Peyer's patch (tissue), 4 donors: ENCODE results near the gene TOMM70.

Source experiments
- POLR2A ChIP-seq, 2 donors: fragments of 450-650 bp; IDR thresholded peaks; one replicate each; pipeline ENCODE4 v1.5.1; 2017; ENCODE audit warnings: antibody characterized with exemption in 2 of 2, mild to moderate bottlenecking in 2 of 2, moderate library complexity in 2 of 2
- TF ChIP-seq, protein P1 (sequence below), 6 experiments: fragments of 450-650 bp in 4 of 6; fragments of 200-600 bp in 2 of 6; sonication (generic) in 1 of 6; IDR thresholded peaks; one replicate each; pipeline ENCODE4 v1.5.1; 2017 to 2019; ENCODE audit warnings: antibody characterized with exemption in 6 of 6, mild to moderate bottlenecking in 3 of 6, moderate library complexity in 1 of 6

DNA sequence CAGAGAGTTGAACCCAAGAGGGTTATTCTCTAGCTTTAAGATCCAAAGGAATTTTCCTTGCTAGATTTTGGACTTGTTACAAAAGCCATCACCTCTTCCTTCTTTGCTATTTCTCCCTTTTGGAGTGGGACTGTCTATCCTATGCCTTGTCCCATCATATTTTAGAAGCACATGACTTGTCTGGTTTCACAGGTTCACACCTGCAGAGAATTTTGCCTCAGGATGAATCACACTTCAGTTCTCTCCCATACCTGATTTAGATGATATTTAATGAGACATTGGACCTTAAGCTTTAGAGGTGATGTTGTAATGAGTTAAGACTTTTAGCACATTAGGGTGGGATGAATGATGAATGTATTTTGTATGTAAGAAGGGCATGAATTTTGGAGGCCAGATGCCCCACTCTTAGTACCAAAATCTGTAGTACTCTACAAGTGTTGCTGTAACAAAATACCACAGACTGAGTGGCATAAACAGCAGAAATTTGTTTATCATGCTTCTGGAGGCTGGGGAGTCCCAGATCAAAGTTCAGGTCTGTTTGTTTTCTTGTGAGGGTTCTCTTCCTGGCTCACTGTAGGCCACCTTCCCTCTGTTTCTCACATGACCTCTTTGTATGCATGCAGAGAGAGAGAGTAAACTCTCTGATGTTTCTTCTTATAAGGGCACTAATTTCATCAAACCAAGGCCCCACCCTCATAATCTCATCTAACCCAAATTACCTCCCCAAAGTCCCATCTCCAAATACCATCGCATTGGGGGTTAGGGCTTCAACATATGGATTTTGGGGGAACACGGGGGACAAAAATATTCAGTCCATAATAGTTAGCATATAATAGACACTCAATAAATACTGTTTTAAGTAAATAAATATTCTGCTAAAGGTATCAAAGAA lies 10.4 kb upstream of the TOMM70 start:
- TF ChIP-seq, protein P1, sequence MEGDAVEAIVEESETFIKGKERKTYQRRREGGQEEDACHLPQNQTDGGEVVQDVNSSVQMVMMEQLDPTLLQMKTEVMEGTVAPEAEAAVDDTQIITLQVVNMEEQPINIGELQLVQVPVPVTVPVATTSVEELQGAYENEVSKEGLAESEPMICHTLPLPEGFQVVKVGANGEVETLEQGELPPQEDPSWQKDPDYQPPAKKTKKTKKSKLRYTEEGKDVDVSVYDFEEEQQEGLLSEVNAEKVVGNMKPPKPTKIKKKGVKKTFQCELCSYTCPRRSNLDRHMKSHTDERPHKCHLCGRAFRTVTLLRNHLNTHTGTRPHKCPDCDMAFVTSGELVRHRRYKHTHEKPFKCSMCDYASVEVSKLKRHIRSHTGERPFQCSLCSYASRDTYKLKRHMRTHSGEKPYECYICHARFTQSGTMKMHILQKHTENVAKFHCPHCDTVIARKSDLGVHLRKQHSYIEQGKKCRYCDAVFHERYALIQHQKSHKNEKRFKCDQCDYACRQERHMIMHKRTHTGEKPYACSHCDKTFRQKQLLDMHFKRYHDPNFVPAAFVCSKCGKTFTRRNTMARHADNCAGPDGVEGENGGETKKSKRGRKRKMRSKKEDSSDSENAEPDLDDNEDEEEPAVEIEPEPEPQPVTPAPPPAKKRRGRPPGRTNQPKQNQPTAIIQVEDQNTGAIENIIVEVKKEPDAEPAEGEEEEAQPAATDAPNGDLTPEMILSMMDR (IDR thresholded peaks at IDR 0.05): no peak
- TF ChIP-seq POLR2A (IDR thresholded peaks at IDR 0.05): no peak
